K562 treated with DMSO at 1 percent for 12 hours (cell line): ENCODE data around the gene ZNF432. TPM values are rescaled to one million over a fixed set of nuclear protein-coding genes. Genes with fewer than 3 reads are reported as not detected.

Experiments used
- total RNA-seq: library from RNA; unstranded; fragments of 300-600 nt; gene quantifications from 2 replicates; pipeline ENCODE4 v1.2.3, GENCODE V29; 2022; ENCODE audit not compliant: insufficient read depth

The ZNF432 gene
- total RNA-seq, result 4.7 and 6.6 TPM in 2 replicates

GRCh38 chr19:52048555-52049501 is at the start of gene ZNF432:
Gene ZNF432, minus strand, starts transcription at chr19:52048838. Its CDS starts 1,970 bp downstream, at chr19:52046868.

GRCh38 chr19:52095172-52096014 is 46.8 kb upstream of the ZNF432 start, which contains the start of gene ZNF841:
Gene ZNF841, minus strand, starts transcription at chr19:52095765. Its CDS starts 10,964 bp downstream, at chr19:52084801.

GRCh38 chr19:52028027-52028779 is 20.4 kb downstream of the ZNF432 start, which contains the start of gene ZNF614:
Gene ZNF614, minus strand, starts transcription at chr19:52028379. Its CDS starts 2,634 bp downstream, at chr19:52025745.

GRCh38 chr19:52007806-52008557 is 40.7 kb downstream of the ZNF432 start, which contains the start of gene ZNF615:
Gene ZNF615, minus strand, starts transcription at chr19:52008211. Its CDS starts 4,500 bp downstream, at chr19:52003711.

GRCh38 chr19:51986309-51987291 is 62.0 kb downstream of the ZNF432 start, which contains the start of gene ZNF350:
Gene ZNF350, minus strand, starts transcription at chr19:51986840. Its CDS starts 12,480 bp downstream, at chr19:51974360.

Other genes with a start within 250 kb of the ZNF432 start
- gene ZNF577, start 160.9 kb downstream of the ZNF432 start, total RNA-seq, result 1.2 and 11.2 TPM in 2 replicates
- 0.97 and 2.1 TPM in 2 replicates for gene ZNF649, start 143.8 kb downstream of the ZNF432 start, total RNA-seq
- 0.86 and 6.6 TPM in 2 replicates for gene ZNF613, start 121.4 kb downstream of the ZNF432 start, total RNA-seq
- gene ZNF350, start 62.0 kb downstream of the ZNF432 start, total RNA-seq, result 0.82 and 2.3 TPM in 2 replicates
- gene ZNF615, start 40.6 kb downstream of the ZNF432 start, total RNA-seq, result 0.63 and 1.6 TPM in 2 replicates
- 1.1 and 4.0 TPM in 2 replicates for gene ZNF614, start 20.5 kb downstream of the ZNF432 start, total RNA-seq
- gene ZNF841, start 46.9 kb upstream of the ZNF432 start, total RNA-seq, result 4.0 and 5.8 TPM in 2 replicates
- 1.4 and 7.1 TPM in 2 replicates for gene ZNF616, start 91.1 kb upstream of the ZNF432 start, total RNA-seq
- gene ZNF836, start 122.8 kb upstream of the ZNF432 start, total RNA-seq, result 1.9 TPM in 1 of 2 replicates, not detected in the other
- 131 and 138 TPM in 2 replicates for gene PPP2R1A, start 141.2 kb upstream of the ZNF432 start, total RNA-seq
- 2.6 and 6.9 TPM in 2 replicates for gene ZNF766, start 220.7 kb upstream of the ZNF432 start, total RNA-seq
- 2.8 and 3.2 TPM in 2 replicates for gene ZNF480, start 248.3 kb upstream of the ZNF432 start, total RNA-seq